Calu3 (cell line): ENCODE measurements around the gene ATXN7L1. TPM values are rescaled to one million over a fixed set of nuclear protein-coding genes. Genes with fewer than 3 reads are reported as not detected.

Source experiments
- BruUV-seq: library from RNA; stranded (reverse); fragments of 400-500 nt; replicated peaks from 2 replicates; lab custom pipeline; 2021; lab: Mats Ljungman, UMichigan
- CTCF ChIA-PET: fragments of 300-600 bp; sonication (Branson Sonifier 250); formaldehyde crosslinking; loops from one replicate; lab custom pipeline; 2022; ENCODE audit warnings: antibody characterized with exemption; lab: Charles Lee
- DNase-seq: peaks from one replicate; pipeline ENCODE4 v3.0.0; 2022
- H3K27ac Mint-ChIP-seq: one replicate; pipeline ENCODE4 v1.8.0; 2022; ENCODE audit warnings: mixed read lengths; ENCODE audit not compliant: unreplicated experiment
- H3K27me3 Mint-ChIP-seq: one replicate; pipeline ENCODE4 v1.8.0; 2022; ENCODE audit warnings: mixed read lengths; ENCODE audit not compliant: unreplicated experiment
- H3K36me3 Mint-ChIP-seq: one replicate; pipeline ENCODE4 v1.8.0; 2022; ENCODE audit warnings: mild to moderate bottlenecking, moderate library complexity, mixed read lengths; ENCODE audit not compliant: insufficient read depth, unreplicated experiment
- H3K4me1 Mint-ChIP-seq: one replicate; pipeline ENCODE4 v1.8.0; 2022; ENCODE audit warnings: mild to moderate bottlenecking, low read depth, mixed read lengths; ENCODE audit not compliant: unreplicated experiment
- H3K4me3 Mint-ChIP-seq: one replicate; pipeline ENCODE4 v1.8.0; 2022; ENCODE audit warnings: mild to moderate bottlenecking, low read depth, moderate library complexity, mixed read lengths; ENCODE audit not compliant: unreplicated experiment
- H3K9me3 Mint-ChIP-seq: one replicate; pipeline ENCODE4 v1.8.0; 2022; ENCODE audit warnings: low read depth, mixed read lengths; ENCODE audit not compliant: unreplicated experiment
- intact Hi-C: fragments of 100-400 bp; cut with micrococcal nuclease; formaldehyde crosslinking; loops from one replicate; pipeline ENCODE4 v1.10.0; 2022; ENCODE audit not compliant: unreplicated experiment
- total RNA-seq: library from RNA; stranded (reverse); gene quantifications from 2 replicates; pipeline ENCODE4 v1.2.3, GENCODE V29; 2022
- TF ChIP-seq, protein P1 (sequence below): fragments of 200-600 bp; IDR thresholded peaks from one replicate; pipeline ENCODE4 v1.8.0; 2022; ENCODE audit warnings: antibody characterized with exemption; ENCODE audit not compliant: unreplicated experiment

ATXN7L1 gene
- total RNA-seq, 1 experiment from 2014 or later, result 12.0 TPM

DNA sequence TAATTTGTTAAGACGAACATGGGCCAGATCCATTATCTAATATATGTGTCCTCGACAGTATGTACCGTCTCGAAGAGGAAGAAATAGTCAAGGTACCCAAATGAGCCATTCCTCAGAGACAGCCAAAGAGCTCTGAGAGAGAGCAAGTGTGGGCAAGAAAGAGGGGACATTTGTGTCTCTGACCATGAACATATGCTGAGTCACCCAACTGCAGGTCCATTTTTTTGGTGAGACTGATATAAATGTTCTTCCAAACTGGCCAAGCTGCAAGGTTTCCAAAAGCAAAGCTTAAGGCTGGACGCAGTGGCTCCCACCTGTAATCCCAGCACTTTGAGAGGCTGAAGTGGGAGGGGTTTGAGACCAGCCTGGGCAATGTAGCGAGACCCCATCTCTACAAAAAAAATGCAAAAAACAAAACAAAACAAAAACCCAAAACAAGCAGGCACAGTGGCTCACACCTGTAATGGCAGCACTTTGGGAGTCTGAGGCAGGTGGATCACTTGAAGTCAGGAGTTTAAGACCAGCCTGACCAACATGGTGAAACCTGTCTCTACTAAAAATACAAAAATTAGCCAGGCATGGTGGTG, 26.0 kb upstream of the ATXN7L1 start:
- Mint-ChIP-seq H3K4me1 (no peaks in the 10 kb centered on the region), H3K27ac (no peak overlapping the region), H3K36me3 (no peaks in the 10 kb centered on the region), H3K27me3 (no peaks in the 10 kb centered on the region), H3K9me3 (no peaks in the 10 kb centered on the region), H3K4me3 (no peak overlapping the region)
- TF ChIP-seq, protein P1, sequence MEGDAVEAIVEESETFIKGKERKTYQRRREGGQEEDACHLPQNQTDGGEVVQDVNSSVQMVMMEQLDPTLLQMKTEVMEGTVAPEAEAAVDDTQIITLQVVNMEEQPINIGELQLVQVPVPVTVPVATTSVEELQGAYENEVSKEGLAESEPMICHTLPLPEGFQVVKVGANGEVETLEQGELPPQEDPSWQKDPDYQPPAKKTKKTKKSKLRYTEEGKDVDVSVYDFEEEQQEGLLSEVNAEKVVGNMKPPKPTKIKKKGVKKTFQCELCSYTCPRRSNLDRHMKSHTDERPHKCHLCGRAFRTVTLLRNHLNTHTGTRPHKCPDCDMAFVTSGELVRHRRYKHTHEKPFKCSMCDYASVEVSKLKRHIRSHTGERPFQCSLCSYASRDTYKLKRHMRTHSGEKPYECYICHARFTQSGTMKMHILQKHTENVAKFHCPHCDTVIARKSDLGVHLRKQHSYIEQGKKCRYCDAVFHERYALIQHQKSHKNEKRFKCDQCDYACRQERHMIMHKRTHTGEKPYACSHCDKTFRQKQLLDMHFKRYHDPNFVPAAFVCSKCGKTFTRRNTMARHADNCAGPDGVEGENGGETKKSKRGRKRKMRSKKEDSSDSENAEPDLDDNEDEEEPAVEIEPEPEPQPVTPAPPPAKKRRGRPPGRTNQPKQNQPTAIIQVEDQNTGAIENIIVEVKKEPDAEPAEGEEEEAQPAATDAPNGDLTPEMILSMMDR, result no peak
- no TSS peak for BruUV-seq
- intact Hi-C loops, result no loop called here
- CTCF ChIA-PET, result no interaction called here
- DNase-seq, result no peak

- H3K27ac Mint-ChIP-seq, result no peak overlapping the region
- no peaks in the 10 kb centered on the region for H3K9me3 Mint-ChIP-seq
- H3K4me1 Mint-ChIP-seq, result no peaks in the 10 kb centered on the region
- BruUV-seq, result no TSS peak
- H3K27me3 Mint-ChIP-seq, result no peaks in the 10 kb centered on the region
- CTCF ChIA-PET, result no interaction called here
- intact Hi-C loops, result no loop called here
- TF ChIP-seq, protein P1, result no peak
- no peaks in the 10 kb centered on the region for H3K36me3 Mint-ChIP-seq
- H3K4me3 Mint-ChIP-seq, result no peak overlapping the region
- no peak for DNase-seq
Observed at GRCh38 chr7:105897999-105898398, 21.6 kb upstream of the ATXN7L1 start.

DNA sequence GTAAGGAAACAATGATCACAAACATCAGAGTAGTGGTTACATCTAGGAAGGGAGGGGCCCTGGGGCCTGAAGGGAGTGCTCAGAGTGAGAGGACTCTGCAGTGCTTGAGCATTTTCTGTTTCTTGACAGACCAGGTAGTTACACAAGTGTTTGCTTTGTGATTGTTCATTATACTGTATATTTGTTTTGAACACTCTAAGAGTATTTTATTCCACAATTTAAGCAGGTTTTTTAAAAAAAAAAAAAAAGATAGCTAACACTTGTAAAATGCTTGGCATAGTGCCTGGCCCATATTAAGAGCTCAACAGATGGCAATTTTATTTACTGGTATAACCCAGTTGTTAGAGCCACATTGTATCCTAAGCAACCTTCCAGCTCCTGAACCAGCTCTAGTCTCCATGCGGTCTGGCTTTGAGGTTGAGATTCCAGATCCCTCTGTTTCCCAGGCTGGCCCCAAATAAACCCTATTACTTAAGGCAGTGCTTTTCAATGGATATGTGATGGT, 20.1 kb upstream of the ATXN7L1 start:
- Mint-ChIP-seq H3K27me3 (no peaks in the 10 kb centered on the region), H3K9me3 (no peaks in the 10 kb centered on the region), H3K27ac (no peak overlapping the region), H3K36me3 (peaks cover 4% of the 10 kb centered on the region), H3K4me3 (no peak overlapping the region), H3K4me1 (no peaks in the 10 kb centered on the region)
- no TSS peak for BruUV-seq
- intact Hi-C loops, result no loop called here
- TF ChIP-seq, protein P1, result no peak
- no peak for DNase-seq
- CTCF ChIA-PET, result interaction anchor here (0.6 kb wide), 1 partner anchor 18 kb away, joined by 3 read pairs; no protein-coding TSS in a partner anchor

DNA sequence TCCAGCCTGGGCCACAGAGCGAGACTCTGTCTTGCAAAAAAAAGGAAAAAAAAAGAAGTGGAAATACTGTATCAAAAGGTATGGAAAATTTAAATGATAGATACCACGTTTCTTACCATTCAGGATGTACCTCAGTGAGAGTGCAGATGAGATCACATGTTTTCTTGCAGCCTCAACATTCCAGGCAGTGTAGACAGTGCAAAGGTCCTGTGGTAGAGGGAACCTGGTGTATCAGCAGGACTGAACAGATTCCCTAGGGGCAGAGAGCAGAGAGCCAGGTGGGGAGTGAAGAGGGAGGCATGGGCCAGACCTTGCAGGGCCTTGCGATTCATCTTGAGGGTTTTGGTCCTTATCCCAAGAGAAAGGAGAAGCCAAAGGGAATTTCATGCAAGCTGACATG, 17.7 kb upstream of the ATXN7L1 start:
- intact Hi-C loops, result no loop called here
- no peaks in the 10 kb centered on the region for H3K27me3 Mint-ChIP-seq
- no peak for DNase-seq
- BruUV-seq, result no TSS peak
- no peaks in the 10 kb centered on the region for H3K4me1 Mint-ChIP-seq
- H3K9me3 Mint-ChIP-seq, result no peaks in the 10 kb centered on the region
- no peak overlapping the region for H3K27ac Mint-ChIP-seq
- H3K36me3 Mint-ChIP-seq, result peaks cover 4% of the 10 kb centered on the region
- no peak overlapping the region for H3K4me3 Mint-ChIP-seq
- TF ChIP-seq, protein P1, result no peak
- CTCF ChIA-PET, result no interaction called here
